Measurements from ENCODE around the gene KRTAP6-2. TPM values are rescaled to one million over a fixed set of nuclear protein-coding genes. Genes with fewer than 3 reads are reported as not detected.

The KRTAP6-2 gene
- total RNA-seq, result not detected
- not detected for polyA plus RNA-seq

GRCh38 chr21:30598802-30599201 lies at the start of gene KRTAP6-2:
Gene KRTAP6-2 (minus strand): TSS chr21:30598902. CDS start chr21:30598874, 28 bp downstream.
- no peak for DNase-seq

GRCh38 chr21:30646904-30647414 lies 48.3 kb upstream of the KRTAP6-2 start:
- H3K4me1 Mint-ChIP-seq, result no peaks in the 10 kb centered on the region
- peaks cover 0 to 1% of the 10 kb centered on the region in 2 donors for H3K27me3 Mint-ChIP-seq
- no peak overlapping the region for H3K27ac Mint-ChIP-seq
- Histone ChIP-seq H3K36me3 (ENCODE audit: insufficient read depth, low read length) (no peaks in the 10 kb centered on the region), H3K27ac (ENCODE audit: low read depth, low read length) (no peak overlapping the region), H3K9me3 (ENCODE audit: low read length) (no peaks in the 10 kb centered on the region), H3K4me1 (ENCODE audit: insufficient read depth, low read length) (no peaks in the 10 kb centered on the region), H3K4me3 (ENCODE audit: low read length) (no peak overlapping the region), H3K27me3 (ENCODE audit: insufficient read depth, low read length, poor library complexity, severe bottlenecking) (no peaks in the 10 kb centered on the region)
- DNase-seq, result no peak
- no peak overlapping the region for H3K4me3 Mint-ChIP-seq
- CTCF ChIA-PET, result no interaction called here
- peaks cover 0 to 6% (median 0%) of the 10 kb centered on the region in 5 donors for H3K9me3 Mint-ChIP-seq
- POLR2A ChIA-PET, result no interaction called here
- H3K36me3 Mint-ChIP-seq, result no peaks in the 10 kb centered on the region

More at GRCh38 chr21:30598802-30599201, at the start of gene KRTAP6-2:
- Mint-ChIP-seq H3K27me3 (no peaks in the 10 kb centered on the region), H3K36me3 (no peaks in the 10 kb centered on the region), H3K9me3 (peaks cover 3 to 16% (median 7%) of the 10 kb centered on the region in 5 donors), H3K4me1 (no peaks in the 10 kb centered on the region), H3K27ac (no peak within 1 kb of the TSS), H3K4me3 (no peak within 1 kb of the TSS)
- Histone ChIP-seq H3K36me3 (ENCODE audit: insufficient read depth, low read length) (no peaks in the 10 kb centered on the region), H3K9me3 (ENCODE audit: low read length) (no peaks in the 10 kb centered on the region), H3K4me1 (ENCODE audit: insufficient read depth, low read length) (no peaks in the 10 kb centered on the region), H3K27ac (ENCODE audit: low read depth, low read length) (no peak within 1 kb of the TSS), H3K4me3 (ENCODE audit: low read length) (no peak within 1 kb of the TSS), H3K27me3 (ENCODE audit: insufficient read depth, low read length, poor library complexity, severe bottlenecking) (no peaks in the 10 kb centered on the region)
- CTCF ChIA-PET, result no interaction called here
- POLR2A ChIA-PET, result no interaction called here

- ChIA-PET POLR2A (no interaction called here), CTCF (no interaction called here)
- Mint-ChIP-seq H3K9me3 (peaks cover 0 to 11% (median 3%) of the 10 kb centered on the region in 5 donors), H3K27me3 (peaks cover 0 to 1% of the 10 kb centered on the region in 2 donors), H3K4me3 (no peak within 1 kb of the TSS), H3K36me3 (no peaks in the 10 kb centered on the region), H3K4me1 (no peaks in the 10 kb centered on the region), H3K27ac (no peak within 1 kb of the TSS)
- no peaks in the 10 kb centered on the region for H3K4me1 ChIP-seq (ENCODE audit: insufficient read depth, low read length)
- no peaks in the 10 kb centered on the region for H3K36me3 ChIP-seq (ENCODE audit: insufficient read depth, low read length)
- H3K9me3 ChIP-seq (ENCODE audit: low read length), result no peaks in the 10 kb centered on the region
- no peaks in the 10 kb centered on the region for H3K27me3 ChIP-seq (ENCODE audit: insufficient read depth, low read length, poor library complexity, severe bottlenecking)
- H3K27ac ChIP-seq (ENCODE audit: low read depth, low read length), result no peak within 1 kb of the TSS
- H3K4me3 ChIP-seq (ENCODE audit: low read length), result no peak within 1 kb of the TSS
- DNase-seq, result no peak
Observed at GRCh38 chr21:30642564-30642963, 43.9 kb upstream of the KRTAP6-2 start, which contains the start of gene KRTAP20-3. Gene KRTAP20-3 (plus strand): TSS chr21:30642864.

GRCh38 chr21:30638686-30639085 lies 40.0 kb upstream of the KRTAP6-2 start:
- POLR2A ChIA-PET, result no interaction called here
- H3K27ac Mint-ChIP-seq, result no peak overlapping the region

GRCh38 chr21:30634906-30635305 lies 36.2 kb upstream of the KRTAP6-2 start, which contains the start of gene KRTAP20-2:
Gene KRTAP20-2 (plus strand): TSS chr21:30635206. CDS start chr21:30635264, 58 bp downstream.
- ChIA-PET CTCF (no interaction called here), POLR2A (no interaction called here)
- Mint-ChIP-seq H3K27me3 (no peaks in the 10 kb centered on the region), H3K4me1 (no peaks in the 10 kb centered on the region), H3K9me3 (peaks cover 0 to 5% (median 2%) of the 10 kb centered on the region in 5 donors), H3K36me3 (no peaks in the 10 kb centered on the region), H3K27ac (no peak within 1 kb of the TSS), H3K4me3 (no peak within 1 kb of the TSS)
- no peak within 1 kb of the TSS for H3K4me3 ChIP-seq (ENCODE audit: low read length)
- no peaks in the 10 kb centered on the region for H3K4me1 ChIP-seq (ENCODE audit: insufficient read depth, low read length)
- H3K36me3 ChIP-seq (ENCODE audit: insufficient read depth, low read length), result no peaks in the 10 kb centered on the region
- DNase-seq, result no peak
- no peak within 1 kb of the TSS for H3K27ac ChIP-seq (ENCODE audit: low read depth, low read length)
- H3K27me3 ChIP-seq (ENCODE audit: insufficient read depth, low read length, poor library complexity, severe bottlenecking), result no peaks in the 10 kb centered on the region
- H3K9me3 ChIP-seq (ENCODE audit: low read length), result no peaks in the 10 kb centered on the region

More at GRCh38 chr21:30638686-30639085, 40.0 kb upstream of the KRTAP6-2 start:
- Histone ChIP-seq H3K4me1 (ENCODE audit: insufficient read depth, low read length) (no peaks in the 10 kb centered on the region), H3K4me3 (ENCODE audit: low read length) (no peak overlapping the region), H3K36me3 (ENCODE audit: insufficient read depth, low read length) (no peaks in the 10 kb centered on the region), H3K27ac (ENCODE audit: low read depth, low read length) (no peak overlapping the region), H3K27me3 (ENCODE audit: insufficient read depth, low read length, poor library complexity, severe bottlenecking) (no peaks in the 10 kb centered on the region), H3K9me3 (ENCODE audit: low read length) (no peaks in the 10 kb centered on the region)
- Mint-ChIP-seq H3K4me3 (no peak overlapping the region), H3K4me1 (no peaks in the 10 kb centered on the region), H3K27me3 (no peaks in the 10 kb centered on the region), H3K36me3 (no peaks in the 10 kb centered on the region), H3K9me3 (peaks cover 1 to 11% (median 3%) of the 10 kb centered on the region in 5 donors)
- no peak for DNase-seq
- CTCF ChIA-PET, result no interaction called here

- Histone ChIP-seq H3K27ac (ENCODE audit: low read depth, low read length) (no peak overlapping the region), H3K4me3 (ENCODE audit: low read length) (no peak overlapping the region), H3K36me3 (ENCODE audit: insufficient read depth, low read length) (no peaks in the 10 kb centered on the region), H3K4me1 (ENCODE audit: insufficient read depth, low read length) (no peaks in the 10 kb centered on the region), H3K27me3 (ENCODE audit: insufficient read depth, low read length, poor library complexity, severe bottlenecking) (no peaks in the 10 kb centered on the region), H3K9me3 (ENCODE audit: low read length) (no peaks in the 10 kb centered on the region)
- peaks cover 0 to 6% (median 0%) of the 10 kb centered on the region in 5 donors for H3K9me3 Mint-ChIP-seq
- ChIA-PET POLR2A (no interaction called here), CTCF (no interaction called here)
- no peaks in the 10 kb centered on the region for H3K4me1 Mint-ChIP-seq
- H3K27me3 Mint-ChIP-seq, result no peaks in the 10 kb centered on the region
- no peaks in the 10 kb centered on the region for H3K36me3 Mint-ChIP-seq
- no peak for DNase-seq
- no peak overlapping the region for H3K4me3 Mint-ChIP-seq
- H3K27ac Mint-ChIP-seq, result no peak overlapping the region
Observed at GRCh38 chr21:30629200-30629599, 30.5 kb upstream of the KRTAP6-2 start.

GRCh38 chr21:30628109-30628508 lies 29.4 kb upstream of the KRTAP6-2 start:
- Histone ChIP-seq H3K9me3 (ENCODE audit: low read length) (no peaks in the 10 kb centered on the region), H3K36me3 (ENCODE audit: insufficient read depth, low read length) (no peaks in the 10 kb centered on the region), H3K4me3 (ENCODE audit: low read length) (no peak overlapping the region), H3K4me1 (ENCODE audit: insufficient read depth, low read length) (no peaks in the 10 kb centered on the region), H3K27me3 (ENCODE audit: insufficient read depth, low read length, poor library complexity, severe bottlenecking) (no peaks in the 10 kb centered on the region), H3K27ac (ENCODE audit: low read depth, low read length) (no peak overlapping the region)
- Mint-ChIP-seq H3K27me3 (no peaks in the 10 kb centered on the region), H3K4me1 (no peaks in the 10 kb centered on the region), H3K36me3 (no peaks in the 10 kb centered on the region), H3K9me3 (peaks cover 0 to 8% (median 0%) of the 10 kb centered on the region in 5 donors), H3K4me3 (no peak overlapping the region), H3K27ac (no peak overlapping the region)
- POLR2A ChIA-PET, result no interaction called here
- CTCF ChIA-PET, result no interaction called here
- no peak for DNase-seq

- H3K27ac Mint-ChIP-seq, result no peak overlapping the region
- POLR2A ChIA-PET, result no interaction called here
- CTCF ChIA-PET, result no interaction called here
- Histone ChIP-seq H3K9me3 (ENCODE audit: low read length) (no peaks in the 10 kb centered on the region), H3K27ac (ENCODE audit: low read depth, low read length) (no peak overlapping the region), H3K4me1 (ENCODE audit: insufficient read depth, low read length) (no peaks in the 10 kb centered on the region), H3K27me3 (ENCODE audit: insufficient read depth, low read length, poor library complexity, severe bottlenecking) (no peaks in the 10 kb centered on the region), H3K4me3 (ENCODE audit: low read length) (no peak overlapping the region), H3K36me3 (ENCODE audit: insufficient read depth, low read length) (no peaks in the 10 kb centered on the region)
- no peak for DNase-seq
- H3K27me3 Mint-ChIP-seq, result no peaks in the 10 kb centered on the region
- H3K9me3 Mint-ChIP-seq, result peaks cover 0 to 8% (median 0%) of the 10 kb centered on the region in 5 donors
- no peaks in the 10 kb centered on the region for H3K4me1 Mint-ChIP-seq
- no peaks in the 10 kb centered on the region for H3K36me3 Mint-ChIP-seq
- no peak overlapping the region for H3K4me3 Mint-ChIP-seq
Observed at GRCh38 chr21:30625449-30626165, 26.9 kb upstream of the KRTAP6-2 start.
